GM18519 (cell line): Measurements from ENCODE around the gene TWNK.

Experiments
- ATAC-seq: cut with Tn5 transposase; IDR thresholded peaks from one replicate; pipeline ENCODE4 v1.9.1; 2021; ENCODE audit warnings: mild to moderate bottlenecking, moderate library complexity; ENCODE audit not compliant: unreplicated experiment, low FRiP score

Gene TWNK

DNA sequence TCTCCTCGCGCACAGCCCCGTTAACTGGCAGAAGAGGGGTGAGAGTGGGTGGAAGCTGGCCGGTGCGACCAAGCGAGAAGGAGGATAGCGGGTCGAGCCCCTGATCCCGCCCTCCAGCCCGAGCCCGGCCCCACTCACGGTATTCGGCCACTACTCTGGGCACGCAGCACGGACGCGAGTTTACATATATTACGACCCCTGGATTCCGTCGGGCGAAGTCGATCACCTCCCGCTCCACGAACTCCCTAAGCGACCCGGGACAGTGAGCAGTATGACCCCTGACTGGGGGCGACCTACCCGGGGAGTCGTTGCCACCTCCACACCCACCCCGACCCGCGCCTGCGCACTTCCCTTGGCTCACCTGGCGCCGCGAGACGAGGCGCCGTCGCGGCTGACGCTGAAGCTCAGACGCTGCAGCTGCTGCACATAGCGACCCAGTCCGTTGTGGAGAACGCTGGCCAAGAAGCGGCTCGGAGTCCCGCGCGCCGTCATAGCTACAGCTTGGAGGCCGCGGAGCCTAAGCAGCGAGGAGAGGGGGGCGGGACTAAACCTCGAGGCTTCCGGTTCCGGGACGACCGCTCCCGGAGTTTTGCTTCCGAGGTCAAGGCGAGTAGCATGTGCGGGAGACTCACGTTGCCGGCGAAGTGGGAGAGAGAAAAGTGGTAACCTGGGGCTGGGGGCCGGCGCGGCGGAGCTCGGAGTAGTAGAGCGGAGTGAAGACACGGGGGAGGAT lies at the start of gene TWNK, which contains the start of gene MRPL43:
Gene TWNK (plus strand): TSS at position 592 of the 733 bp plus-strand sequence. CDS start 668 bp downstream, outside the sequence.
Gene MRPL43 (minus strand): TSS at position 546 of the 733 bp plus-strand sequence. CDS start 54 bp downstream, at position 492.
- ATAC-seq = peak; percentile 57

- ATAC-seq = no peak
These were observed 47.5 kb upstream of the TWNK start for GRCh38 chr10:100939763-100940344.

GRCh38 chr10:100942229-100942628 lies 45.1 kb upstream of the TWNK start:
- no peak for ATAC-seq

DNA sequence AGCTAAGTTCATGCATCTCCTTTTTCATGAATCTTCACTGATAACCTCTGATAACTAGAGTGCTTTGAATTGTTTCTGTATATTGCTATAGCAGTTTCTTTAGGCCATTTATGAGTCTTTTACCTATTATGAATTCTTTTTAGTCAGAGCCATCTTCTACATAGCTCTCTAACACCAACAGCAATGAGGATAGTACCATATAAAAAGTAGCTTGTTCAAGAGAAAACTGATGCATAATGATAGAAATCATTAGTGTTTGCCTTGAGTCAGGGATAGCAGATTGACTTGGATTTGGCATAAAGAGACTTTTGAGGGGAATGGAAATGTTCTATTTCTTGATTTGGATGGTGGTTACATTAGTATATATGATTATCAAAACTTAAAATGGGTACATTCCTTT lies 43.8 kb upstream of the TWNK start:
- no peak for ATAC-seq

DNA sequence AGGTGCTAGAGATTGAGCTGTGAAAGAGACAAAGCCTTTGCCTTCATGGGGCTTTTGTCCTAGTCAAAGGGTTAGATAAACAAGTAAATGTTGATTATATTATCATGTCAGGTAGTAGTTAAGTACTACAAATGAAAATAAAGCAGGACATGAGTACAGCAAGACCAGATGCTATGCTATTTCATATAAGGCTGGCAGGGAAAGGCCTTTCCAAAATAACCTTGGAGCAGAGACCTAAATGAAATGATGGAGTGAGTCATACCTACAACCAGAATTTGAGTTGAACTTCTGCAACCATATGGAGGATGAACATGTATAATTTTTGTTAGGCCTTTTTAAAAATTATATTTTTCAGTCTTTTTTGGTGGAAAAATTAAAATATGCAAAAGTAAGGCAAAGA lies 41.6 kb upstream of the TWNK start:
- no peak for ATAC-seq

- ATAC-seq = no peak
These were observed 38.4 kb upstream of the TWNK start for GRCh38 chr10:100948916-100949315.

GRCh38 chr10:100960251-100960650 lies 27.1 kb upstream of the TWNK start:
- no peak for ATAC-seq

GRCh38 chr10:100962351-100963080 lies 24.8 kb upstream of the TWNK start:
- ATAC-seq = no peak

GRCh38 chr10:100963826-100964225 lies 23.5 kb upstream of the TWNK start:
- ATAC-seq = no peak

DNA sequence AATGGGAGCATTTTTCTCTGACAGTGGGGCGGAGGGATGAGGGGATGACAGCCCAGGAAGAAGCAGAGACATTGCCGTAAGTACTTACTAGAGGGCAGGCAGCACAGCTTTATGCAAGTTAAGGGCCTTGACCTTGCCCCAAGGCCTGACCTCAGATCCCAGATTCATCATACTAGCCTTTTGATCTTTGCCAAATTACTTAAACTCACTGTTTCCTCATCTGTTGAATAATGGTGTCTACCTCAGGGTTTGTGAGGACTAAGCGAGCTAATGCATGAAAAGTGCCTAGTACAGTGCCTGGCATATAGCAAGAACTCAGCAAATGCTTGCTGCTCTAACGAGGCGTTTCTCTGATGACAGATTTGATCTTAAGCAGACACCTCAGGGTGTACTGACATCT lies 21.5 kb upstream of the TWNK start:
- no peak for ATAC-seq

DNA sequence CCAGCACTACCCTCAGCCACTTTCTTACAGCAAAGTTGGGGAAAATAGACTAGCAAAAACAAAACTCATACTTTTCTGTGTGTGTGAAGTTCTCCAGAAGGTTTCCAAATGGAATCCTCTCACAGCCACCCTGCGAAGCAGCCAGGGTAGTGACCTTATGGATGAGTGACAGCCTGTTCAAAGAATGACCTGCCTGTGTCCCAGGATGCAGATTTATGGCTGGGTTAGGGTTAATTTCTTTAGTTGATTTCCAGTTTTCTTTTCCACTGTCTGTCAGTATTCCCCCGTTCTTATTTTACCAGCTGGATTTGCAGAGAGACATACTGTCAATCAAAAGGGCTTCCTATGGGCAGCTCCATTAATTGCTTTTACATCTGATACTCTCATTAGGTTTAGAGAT lies 20.5 kb upstream of the TWNK start:
- no peak for ATAC-seq

GRCh38 chr10:100967332-100967731 lies 20.0 kb upstream of the TWNK start:
- ATAC-seq = no peak

DNA sequence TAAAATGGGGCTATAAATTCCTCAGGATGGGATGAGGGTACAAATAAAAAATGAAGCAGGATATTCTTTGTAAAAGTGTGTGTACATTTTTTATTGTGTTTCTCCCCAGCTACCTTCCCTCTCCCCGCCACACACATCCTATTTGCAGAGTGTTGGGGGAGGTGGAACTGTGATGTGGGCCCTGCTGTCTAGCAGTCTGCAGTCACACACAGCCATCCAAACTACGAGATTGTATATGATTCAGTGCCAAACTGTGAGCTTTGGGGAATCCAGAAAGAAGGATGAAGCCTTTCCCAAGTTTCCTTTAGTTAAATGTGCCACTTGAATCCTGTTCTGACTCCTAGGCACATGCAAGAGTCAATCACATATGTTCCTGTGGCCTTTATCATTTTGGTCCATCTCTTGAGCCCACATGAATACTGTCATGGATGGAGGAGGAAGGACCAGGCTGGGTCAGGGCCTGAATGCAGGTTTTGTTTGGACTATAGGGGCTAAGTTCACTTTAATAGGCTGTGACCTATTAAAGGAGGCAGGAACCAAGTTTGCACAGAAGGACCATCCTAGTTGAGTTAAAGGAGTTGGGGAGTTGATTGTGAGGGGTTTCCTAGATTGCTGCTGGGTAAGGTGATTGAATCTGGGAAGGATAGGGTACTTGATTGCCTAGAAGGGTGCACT lies 19.1 kb upstream of the TWNK start:
- ATAC-seq = no peak

GRCh38 chr10:100968863-100969186 lies 18.5 kb upstream of the TWNK start:
- no peak for ATAC-seq

DNA sequence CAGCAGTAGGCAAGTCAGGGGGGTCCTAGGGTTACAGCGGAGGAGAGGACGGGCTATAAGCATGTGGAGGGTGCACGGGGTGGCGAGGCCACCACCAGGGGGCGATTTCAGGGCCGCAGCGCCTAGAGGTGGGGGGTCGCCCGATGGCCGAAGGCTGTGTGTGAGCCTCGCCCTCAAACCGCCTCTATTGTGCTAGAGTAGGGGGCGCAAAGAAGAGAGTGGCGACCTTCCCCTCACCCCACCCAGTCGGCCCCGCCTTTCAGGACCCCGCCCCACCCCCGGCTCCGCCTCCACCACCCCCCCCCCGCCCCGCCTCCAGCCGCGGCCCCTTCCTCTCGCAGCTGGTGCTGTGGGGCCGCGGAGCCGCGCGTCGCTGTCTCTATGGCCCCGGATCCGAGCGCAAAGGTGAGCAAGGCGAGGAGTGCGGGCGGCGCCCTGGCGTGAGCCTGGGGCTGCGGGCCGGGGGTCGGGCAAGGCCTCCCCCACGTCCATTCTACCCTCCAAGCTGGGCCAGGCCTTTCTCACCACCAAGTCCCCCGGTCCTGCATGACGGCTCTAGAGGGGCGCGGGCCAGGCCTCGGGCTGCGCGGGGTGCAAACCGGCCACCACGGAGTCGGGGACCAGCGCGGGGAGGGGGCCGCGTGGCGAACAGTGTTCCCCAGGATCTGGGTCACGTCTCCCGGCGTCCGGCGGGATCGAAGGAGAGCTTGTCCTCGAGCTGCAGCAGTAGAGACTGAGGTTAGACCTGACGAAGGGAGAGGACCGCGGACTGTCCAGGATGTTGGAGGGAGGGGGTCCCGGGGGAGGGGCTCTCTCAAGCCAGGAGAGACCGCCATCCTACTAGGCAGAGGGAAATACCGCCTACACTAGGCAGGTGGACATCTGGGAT lies 17.9 kb upstream of the TWNK start, which contains the start of gene SEMA4G:
Gene SEMA4G (plus strand): TSS at position 318 of the 889 bp plus-strand sequence. CDS start 3,409 bp downstream, outside the sequence.
- ATAC-seq = no peak

DNA sequence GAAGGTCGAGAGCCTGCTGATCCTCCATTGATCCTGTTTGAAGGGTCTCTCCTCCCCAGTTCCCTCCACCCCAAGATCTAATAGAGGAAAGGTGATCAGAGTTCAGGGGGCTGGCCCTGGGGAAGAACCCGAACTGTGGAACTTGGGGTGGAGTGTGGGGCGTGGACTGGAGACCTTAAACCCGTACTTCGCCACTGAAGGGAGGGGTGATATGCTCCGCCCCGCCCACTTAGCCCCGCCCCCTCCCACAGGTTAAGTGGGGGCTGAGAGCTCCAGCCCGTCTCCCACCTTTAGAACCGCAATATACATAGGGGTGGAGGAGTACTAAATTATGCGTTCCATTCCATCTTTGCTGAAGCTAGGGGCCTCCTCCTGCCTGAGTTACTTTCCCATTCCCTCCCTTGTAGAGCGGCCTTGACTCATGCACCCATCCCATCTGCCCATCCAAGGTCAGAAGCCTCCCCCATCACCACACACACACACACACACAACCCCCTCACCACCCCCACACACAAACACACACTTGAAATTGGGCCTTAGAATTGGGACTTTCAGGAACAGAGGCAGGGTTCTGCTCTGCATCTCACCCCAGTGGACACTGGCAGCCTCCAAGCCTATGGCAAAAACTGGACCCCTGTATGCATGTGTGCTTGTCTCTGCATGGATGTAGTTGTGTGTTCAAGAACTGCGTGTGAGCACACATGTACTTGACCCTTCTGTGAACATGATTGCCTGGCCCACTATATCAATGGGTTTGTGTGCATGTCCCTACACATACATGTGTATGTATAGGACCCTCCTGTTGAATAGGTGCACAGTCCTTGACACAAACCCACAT lies 17.0 kb upstream of the TWNK start:
- ATAC-seq = no peak

GRCh38 chr10:100970914-100971811 lies 16.2 kb upstream of the TWNK start:
- no peak for ATAC-seq
